GM23338 (cell line): Measurements from ENCODE around the gene VPS26C. TPM values are rescaled to one million over a fixed set of nuclear protein-coding genes. Genes with fewer than 3 reads are reported as not detected.
"Not testable (repeated sequence)": the region's sequence is repeated elsewhere in the genome, so short reads cannot be mapped to it uniquely, and the experiment has no call there.

Experiments used
- ATAC-seq: fragments of 200-7000 bp; cut with Tn5 transposase; 3 replicates; pipeline ENCODE4 v1.9.1; 2020
- DNase-seq: peaks from one replicate; pipeline ENCODE4 v3.0.0-alpha.2; 2015; ENCODE audit warnings: low spot score
- H2AFZ ChIP-seq: fragments of 200-600 bp; sonication (generic); 2 replicates; pipeline ENCODE4 v1.8.0; 2016; ENCODE audit warnings: antibody characterized with exemption, mild to moderate bottlenecking, moderate library complexity
- H3F3A ChIP-seq: fragments of 200-600 bp; sonication (generic); replicated peaks from 2 replicates; pipeline ENCODE4 v1.8.0; 2017; ENCODE audit warnings: antibody characterized with exemption, mixed run types, low read depth
- H3K27ac ChIP-seq: fragments of 200-600 bp; sonication (generic); 2 replicates; pipeline ENCODE4 v1.6.1; 2016; ENCODE audit warnings: low read depth
- H3K27me3 ChIP-seq: fragments of 200-600 bp; sonication (generic); 2 replicates; pipeline ENCODE4 v1.8.0; 2016; ENCODE audit warnings: mild to moderate bottlenecking, mixed run types, moderate library complexity; ENCODE audit not compliant: insufficient read depth
- H3K36me3 ChIP-seq: fragments of 200-600 bp; sonication (generic); 2 replicates; pipeline ENCODE4 v1.8.0; 2016; ENCODE audit warnings: mild to moderate bottlenecking; ENCODE audit not compliant: insufficient read depth
- H3K4me1 ChIP-seq: fragments of 200-600 bp; sonication (generic); 2 replicates; pipeline ENCODE4 v1.8.0; 2016; ENCODE audit warnings: mild to moderate bottlenecking, moderate library complexity; ENCODE audit not compliant: insufficient read depth
- H3K4me2 ChIP-seq: fragments of 200-600 bp; sonication (generic); 2 replicates; pipeline ENCODE4 v1.7.1; 2017; ENCODE audit warnings: mixed run types
- H3K4me3 ChIP-seq: fragments of 200-600 bp; sonication (generic); 2 replicates; pipeline ENCODE4 v1.6.1; 2016; ENCODE audit warnings: mixed run types
- H3K79me2 ChIP-seq: fragments of 200-600 bp; sonication (generic); replicated peaks from 2 replicates; pipeline ENCODE4 v1.8.0; 2017; ENCODE audit warnings: mild to moderate bottlenecking; ENCODE audit not compliant: insufficient read depth
- H3K9me2 ChIP-seq: fragments of 200-600 bp; sonication (generic); 2 replicates; pipeline ENCODE4 v1.8.0; 2017; ENCODE audit not compliant: insufficient read depth
- H4K20me1 ChIP-seq: fragments of 200-600 bp; sonication (generic); replicated peaks from 2 replicates; pipeline ENCODE4 v1.8.0; 2017; ENCODE audit warnings: mild to moderate bottlenecking; ENCODE audit not compliant: insufficient read depth
- H3K27ac Mint-ChIP-seq: 2 replicates; pipeline ENCODE4 v1.8.0; 2020; ENCODE audit warnings: inconsistent platforms, mild to moderate bottlenecking, moderate library complexity, mixed read lengths
- H3K27me3 Mint-ChIP-seq: 3 replicates; pipeline ENCODE4 v1.8.0; 2022; ENCODE audit warnings: low read depth, mild to moderate bottlenecking, moderate library complexity, mixed read lengths, inconsistent platforms; ENCODE audit not compliant: insufficient read depth, poor library complexity
- H3K36me3 Mint-ChIP-seq: 3 replicates; pipeline ENCODE4 v1.8.0; 2021; ENCODE audit warnings: low read depth, mild to moderate bottlenecking, inconsistent platforms, moderate library complexity, mixed read lengths
- H3K4me1 Mint-ChIP-seq: 3 replicates; pipeline ENCODE4 v1.8.0; 2020; ENCODE audit warnings: mild to moderate bottlenecking, inconsistent platforms, mixed read lengths
- H3K4me3 Mint-ChIP-seq: 3 replicates; pipeline ENCODE4 v1.8.0; 2021; ENCODE audit warnings: moderate library complexity, mild to moderate bottlenecking, inconsistent platforms, mixed read lengths
- H3K9me3 Mint-ChIP-seq: 3 replicates; pipeline ENCODE4 v1.8.0; 2020; ENCODE audit warnings: moderate library complexity, mild to moderate bottlenecking, inconsistent platforms, mixed read lengths
- CREB1 ChIP-seq: fragments of 250-450 bp; sonication (Bioruptor Pico); IDR thresholded peaks from 2 replicates; pipeline ENCODE4 v1.5.0; 2020; ENCODE audit warnings: low read depth, mild to moderate bottlenecking, moderate library complexity
- EZH2phosphoT487 ChIP-seq: fragments of 200-600 bp; sonication (generic); IDR thresholded peaks from one replicate; pipeline ENCODE4 v1.8.1; 2018; ENCODE audit warnings: antibody characterized with exemption; ENCODE audit not compliant: unreplicated experiment
- JUNB ChIP-seq: IDR thresholded peaks from one replicate; pipeline ENCODE4 v1.6.1; 2016; ENCODE audit warnings: antibody characterized with exemption; ENCODE audit not compliant: unreplicated experiment
- NANOG ChIP-seq: IDR thresholded peaks from 2 replicates; pipeline ENCODE4 v1.6.1; 2016; ENCODE audit warnings: antibody characterized with exemption, borderline replicate concordance
- ZNF331 ChIP-seq: fragments of 250-450 bp; sonication (Bioruptor Pico); IDR thresholded peaks from 2 replicates; pipeline ENCODE4 v1.5.0; 2020; ENCODE audit warnings: low read depth, mild to moderate bottlenecking, moderate library complexity
- polyA plus RNA-seq: library from polyadenylated mRNA; unstranded; fragments of >200 nt; fragmentation: Nextera tagmentation; extraction: Ambion mirVana; gene quantifications from 2 replicates; pipeline ENCODE4 v1.2.1, GENCODE V29; 2016
- total RNA-seq: library from RNA; depleted of rRNA; stranded (reverse); fragments of >200 nt; shearing (Covaris generic); gene quantifications from 2 replicates; pipeline ENCODE4 v1.2.3, GENCODE V29; 2014

The VPS26C gene
- total and polyA plus RNA-seq, 2 experiments from 2014 or later, result 45.1 to 91.2 TPM

GRCh38 chr21:37292041-37292440 lies 24.9 kb upstream of the VPS26C start:
- Histone ChIP-seq H3K36me3 (no peaks in the 10 kb centered on the region), H3F3A (no peaks in the 10 kb centered on the region), H3K4me2 (no peak overlapping the region), H3K4me1 (no peaks in the 10 kb centered on the region), H3K9me2 (no peaks in the 10 kb centered on the region), H3K27ac (no peak overlapping the region), H3K79me2 (no peaks in the 10 kb centered on the region), H3K4me3 (no peak overlapping the region), H2AFZ (0 out of 2 replicates have a peak overlapping the region, but pooled peaks have one; percentile 12), H3K27me3 (no peaks in the 10 kb centered on the region), H4K20me1 (no peaks in the 10 kb centered on the region)
- Mint-ChIP-seq H3K4me3 (no peak overlapping the region), H3K4me1 (no peaks in the 10 kb centered on the region), H3K36me3 (no peaks in the 10 kb centered on the region), H3K27me3 (peaks cover 10% of the 10 kb centered on the region), H3K27ac (no peak overlapping the region), H3K9me3 (no peaks in the 10 kb centered on the region)
- ATAC-seq (no peak), DNase-seq (no peak)
- TF ChIP-seq CREB1 (CRISPR knock-in tag), result no peak

- H3K27ac Mint-ChIP-seq, H3K4me1 Mint-ChIP-seq, H3K79me2 ChIP-seq, H3K4me1 ChIP-seq, H3K4me3 Mint-ChIP-seq, H3K27ac ChIP-seq, H2AFZ ChIP-seq, H3K4me2 ChIP-seq, H3K27me3 Mint-ChIP-seq, H3F3A ChIP-seq, ATAC-seq, H3K9me3 Mint-ChIP-seq, H3K36me3 Mint-ChIP-seq, H3K9me2 ChIP-seq, H3K27me3 ChIP-seq, H3K4me3 ChIP-seq, H4K20me1 ChIP-seq, H3K36me3 ChIP-seq, DNase-seq: not testable (repeated sequence)
Observed at GRCh38 chr21:37283191-37283710, 16.1 kb upstream of the VPS26C start.

GRCh38 chr21:37282602-37283001 lies 15.5 kb upstream of the VPS26C start:
- not testable (repeated sequence) for H3K27me3 ChIP-seq, H2AFZ ChIP-seq, H3K4me3 Mint-ChIP-seq, ATAC-seq, H3K36me3 Mint-ChIP-seq, H3K4me1 ChIP-seq, H4K20me1 ChIP-seq, H3K27ac ChIP-seq, DNase-seq, H3K4me3 ChIP-seq, H3K4me2 ChIP-seq, H3K27me3 Mint-ChIP-seq, H3K9me2 ChIP-seq, H3K79me2 ChIP-seq, H3K9me3 Mint-ChIP-seq, H3K36me3 ChIP-seq, H3F3A ChIP-seq, H3K4me1 Mint-ChIP-seq
- peak overlapping the region; percentile 72; the same call in 1 of the 2 replicates for H3K27ac Mint-ChIP-seq

GRCh38 chr21:37281993-37282392 lies 14.9 kb upstream of the VPS26C start:
- Mint-ChIP-seq H3K36me3 (no peaks in the 10 kb centered on the region), H3K27ac (no peak overlapping the region), H3K9me3 (no peaks in the 10 kb centered on the region; the same call in 2 of the 3 replicates), H3K27me3 (peaks cover 2% of the 10 kb centered on the region), H3K4me1 (peaks cover 4% of the 10 kb centered on the region), H3K4me3 (no peak overlapping the region)
- H2AFZ ChIP-seq, result no peak overlapping the region
- H3K4me2 ChIP-seq, result no peak overlapping the region
- no peak overlapping the region for H3K27ac ChIP-seq
- no peaks in the 10 kb centered on the region for H3K79me2 ChIP-seq
- no peaks in the 10 kb centered on the region for H3F3A ChIP-seq
- H4K20me1 ChIP-seq, result no peaks in the 10 kb centered on the region
- H3K27me3 ChIP-seq, result no peaks in the 10 kb centered on the region
- H3K4me1 ChIP-seq, result no peaks in the 10 kb centered on the region
- no peaks in the 10 kb centered on the region for H3K36me3 ChIP-seq
- TF ChIP-seq CREB1 (CRISPR knock-in tag) (no peak), EZH2phosphoT487 (no peak), ZNF331 (CRISPR knock-in tag) (no peak), NANOG (no peak), JUNB (no peak)
- no peak overlapping the region for H3K4me3 ChIP-seq
- DNase-seq, result peak; percentile 52
- peak; percentile 84 for ATAC-seq
- no peaks in the 10 kb centered on the region for H3K9me2 ChIP-seq
